G401.6 (cell line): ENCODE results near the gene ARID1A.
A peak's percentile ranks its signal among the peaks of the same experiment; 100 is the strongest.
"Not testable (repeated sequence)": the region's sequence is repeated elsewhere in the genome, so short reads cannot be mapped to it uniquely, and the experiment has no call there.

Experiments
- FAIRE-seq: peaks from 2 replicates; lab custom pipeline; 2012; peaks lifted over from hg19 to GRCh38; lab: Jason Lieb, UNC

The ARID1A gene

DNA sequence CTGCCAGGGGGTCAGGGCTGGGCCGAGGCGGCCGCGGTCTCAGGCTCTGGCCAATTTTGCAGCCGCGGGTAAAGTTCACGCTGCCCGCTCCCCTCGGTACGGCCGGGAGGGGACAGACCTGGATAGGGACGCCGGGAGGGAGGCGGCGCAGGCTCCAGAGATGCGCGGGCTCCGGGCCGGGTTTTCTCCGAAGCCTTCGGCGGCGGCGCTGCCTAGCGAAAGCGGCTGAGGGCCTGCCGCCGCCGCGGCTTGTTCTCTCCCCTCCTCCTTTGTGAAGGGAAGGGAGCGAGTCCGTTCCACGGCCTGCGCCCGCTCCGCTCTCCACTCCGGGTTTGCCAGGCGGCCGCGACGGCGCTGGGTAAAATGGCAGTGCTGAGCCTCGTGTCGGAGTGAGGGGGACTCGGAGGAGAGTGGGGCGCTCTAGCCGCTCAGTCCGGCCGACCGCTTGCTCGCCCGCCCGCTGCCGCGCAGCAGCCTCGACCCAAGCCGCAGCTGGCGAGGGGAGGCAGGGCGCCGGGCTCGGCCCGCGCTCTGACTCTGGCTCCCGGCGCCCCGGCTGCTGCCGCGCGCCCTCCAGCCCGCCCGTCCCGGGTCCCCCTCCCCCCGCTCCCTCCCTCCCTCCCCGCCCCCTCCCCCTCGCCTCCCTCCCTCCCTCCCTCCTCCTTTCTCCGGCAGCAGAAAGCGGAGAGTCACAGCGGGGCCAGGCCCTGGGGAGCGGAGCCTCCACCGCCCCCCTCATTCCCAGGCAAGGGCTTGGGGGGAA lies at the start of gene ARID1A:
ARID1A (plus strand) TSS at position 660 of the 763 bp plus-strand sequence. CDS start 389 bp downstream, outside the sequence.
- no peak for FAIRE-seq

DNA sequence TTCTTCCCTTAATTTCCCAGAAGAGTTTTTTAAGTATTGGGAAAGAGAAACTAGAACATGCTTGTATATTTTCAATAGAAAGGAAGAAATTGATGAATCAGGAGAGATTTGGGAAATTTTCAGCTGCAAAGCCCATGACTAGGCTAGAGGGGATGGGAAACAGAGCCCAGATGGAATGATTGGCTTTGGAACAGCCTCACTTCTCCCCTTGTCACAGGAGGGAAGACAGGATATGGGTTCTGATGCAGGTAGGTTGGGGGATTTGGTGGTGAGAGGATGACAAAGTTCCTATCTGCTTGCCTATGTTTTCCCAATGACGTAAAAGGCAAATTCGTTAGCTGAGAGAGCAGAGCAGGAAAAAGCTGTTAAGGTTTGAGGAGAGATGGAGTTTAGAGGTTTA lies 31.0 kb upstream of the ARID1A start:
- no peak for FAIRE-seq

DNA sequence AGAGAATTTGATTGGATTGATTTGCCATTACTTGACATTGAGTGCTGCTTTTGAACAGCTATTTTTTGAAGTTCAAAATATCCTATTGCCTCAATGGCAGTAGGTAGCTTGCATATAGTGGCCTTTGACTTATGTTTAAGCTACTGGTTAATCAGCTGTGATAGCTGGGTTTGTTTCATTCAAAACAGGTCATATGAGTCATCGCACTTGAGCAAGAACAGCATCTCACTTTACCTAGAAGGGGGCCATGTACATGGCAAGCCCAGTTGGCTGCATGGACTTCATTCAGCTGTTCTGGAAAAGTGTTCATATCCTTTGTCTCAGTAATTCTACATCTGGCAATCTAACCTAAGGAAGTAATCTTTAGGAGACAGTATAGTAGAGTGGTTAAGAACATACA lies 29.0 kb upstream of the ARID1A start:
- FAIRE-seq: no peak

DNA sequence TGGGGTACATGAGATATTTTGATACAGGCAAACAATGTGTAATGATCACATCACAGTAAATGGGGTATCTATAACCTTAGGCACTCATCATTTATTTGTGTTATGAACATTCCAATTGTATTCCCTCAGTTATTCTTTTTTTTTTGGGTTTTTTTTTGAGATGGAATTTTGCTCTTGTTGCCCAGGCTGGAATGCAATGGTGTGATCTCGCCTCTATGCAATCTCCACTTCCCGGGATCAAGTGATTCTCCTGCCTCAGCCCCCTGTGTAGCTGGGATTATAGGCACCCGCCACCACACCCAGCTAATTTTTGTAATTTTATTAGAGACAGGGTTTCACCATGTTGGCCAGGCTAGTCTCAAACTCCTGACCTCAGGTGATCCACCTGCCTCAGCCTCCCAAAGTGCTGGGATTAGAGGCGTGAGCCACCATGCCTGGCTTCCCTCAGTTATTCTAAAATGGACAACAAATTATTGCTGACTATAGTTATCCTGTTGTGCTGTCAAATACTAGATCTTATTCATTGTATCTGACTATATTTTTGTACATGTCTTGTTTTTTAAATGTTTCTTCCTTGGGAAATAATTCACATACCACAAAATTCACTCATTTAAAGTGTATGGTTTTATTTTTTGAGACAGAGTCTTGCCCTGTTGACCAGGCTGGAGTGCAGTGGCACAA lies 27.6 kb upstream of the ARID1A start:
- not testable (repeated sequence) for FAIRE-seq

DNA sequence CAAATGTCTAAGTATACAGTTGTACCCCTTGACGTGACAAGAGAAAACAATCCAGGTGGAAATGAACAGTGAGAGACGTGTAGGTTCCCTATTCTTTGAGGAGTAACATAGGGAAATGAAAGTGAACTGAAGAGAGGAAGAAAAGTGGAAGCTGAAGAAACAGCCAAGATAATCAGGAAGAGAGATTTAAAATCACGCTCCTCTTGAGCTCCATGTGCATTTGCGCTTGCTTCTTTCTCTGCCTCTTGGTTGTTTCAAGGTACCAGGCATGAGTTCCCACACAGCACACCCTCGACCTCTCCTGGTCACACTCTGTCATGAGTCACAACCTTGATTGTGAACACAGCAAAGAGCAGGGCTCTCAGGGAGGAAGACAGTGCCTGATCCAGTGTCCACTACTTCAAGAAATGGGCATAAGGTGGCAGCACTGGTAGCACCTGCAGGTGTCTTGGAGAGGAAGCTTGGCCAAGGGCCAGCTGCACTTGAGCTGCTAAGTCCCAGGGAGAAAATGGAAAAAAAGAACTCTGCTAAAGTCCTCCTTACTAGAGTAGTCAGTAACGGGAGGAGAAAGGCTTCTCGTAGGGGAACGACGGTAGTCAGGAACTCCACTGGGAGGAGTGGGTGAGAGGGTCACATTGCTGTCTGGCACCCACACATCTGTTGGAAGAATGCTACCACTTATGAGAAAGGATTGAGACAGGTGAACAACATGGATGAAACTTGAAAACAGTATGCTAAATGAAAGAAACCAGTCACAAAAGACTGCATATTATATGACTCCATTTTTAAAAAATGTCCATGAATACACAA lies 18.3 kb upstream of the ARID1A start:
- FAIRE-seq: peak; percentile 96

DNA sequence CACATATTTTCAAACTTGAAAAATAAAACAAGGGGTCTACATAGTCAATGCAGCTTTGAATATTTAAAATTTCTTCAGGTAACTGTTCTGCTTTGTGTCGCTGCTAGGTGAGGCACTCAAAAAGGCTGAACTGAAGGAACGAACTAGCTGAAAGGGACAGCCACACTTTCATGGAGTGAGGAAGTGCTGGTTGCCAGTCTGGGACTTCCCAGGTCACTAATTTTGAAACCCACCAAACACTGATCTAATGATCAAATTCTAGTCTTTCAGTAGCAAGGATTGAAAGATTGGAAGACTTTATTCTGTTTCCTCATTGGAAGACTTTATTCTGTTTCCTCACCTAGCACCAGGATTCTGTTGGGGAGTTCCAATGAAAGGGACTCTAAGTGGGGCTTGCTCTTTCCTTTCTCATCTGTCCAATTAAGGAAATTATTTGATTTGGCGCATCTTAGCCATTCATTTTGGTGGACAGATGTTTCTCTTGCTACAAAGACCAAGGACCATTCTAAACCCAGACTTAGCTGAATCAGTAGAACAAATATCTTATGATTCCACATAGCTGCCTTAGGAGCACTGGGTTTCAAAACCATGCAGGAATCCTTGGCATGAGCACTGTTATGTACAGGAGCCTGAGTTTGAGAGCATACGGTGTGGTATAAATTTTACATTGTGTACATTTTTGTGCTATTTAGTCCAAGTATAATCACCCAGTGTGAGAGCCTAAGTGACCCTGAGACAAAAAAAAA lies 10.9 kb upstream of the ARID1A start:
- FAIRE-seq: no peak

DNA sequence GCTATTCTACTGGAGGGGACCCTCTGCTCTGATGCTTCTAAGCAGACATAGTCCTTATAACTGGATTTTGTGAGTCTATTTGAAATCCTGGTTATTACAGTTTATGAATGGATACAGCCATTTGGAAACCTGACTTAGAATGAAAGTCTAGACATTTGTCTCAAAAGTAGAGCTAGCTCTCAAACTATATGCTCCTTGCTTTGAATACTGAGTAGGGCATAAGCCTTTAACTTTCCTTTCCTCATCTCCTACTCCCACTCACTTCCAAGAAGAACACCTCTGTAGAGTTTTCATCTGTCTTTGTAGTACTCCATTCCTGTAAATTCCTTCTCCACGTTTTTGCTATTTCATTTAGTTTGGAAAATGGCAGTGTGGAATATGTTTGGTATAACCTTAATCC lies 9.0 kb upstream of the ARID1A start:
- FAIRE-seq: peak; percentile 92

DNA sequence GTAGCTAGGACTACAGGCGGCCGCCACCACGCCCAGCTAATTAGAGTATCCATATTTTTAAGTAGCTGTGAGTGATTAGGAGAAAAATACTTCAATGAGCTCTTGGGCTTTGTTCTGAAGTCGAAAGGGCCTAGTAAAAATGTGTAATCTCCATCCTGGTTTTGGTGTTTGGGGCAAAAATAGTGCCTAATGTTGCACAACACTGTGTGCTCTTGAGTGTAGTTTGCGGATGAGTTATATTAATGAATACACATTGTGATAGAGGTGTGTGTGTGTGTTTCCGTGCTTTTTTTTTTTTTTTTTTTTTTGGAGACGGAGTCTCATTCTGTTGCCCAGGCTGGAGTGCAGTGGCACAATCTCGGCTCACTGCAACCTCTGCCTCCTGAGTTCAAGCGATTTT lies 6.3 kb upstream of the ARID1A start:
- FAIRE-seq: no peak

DNA sequence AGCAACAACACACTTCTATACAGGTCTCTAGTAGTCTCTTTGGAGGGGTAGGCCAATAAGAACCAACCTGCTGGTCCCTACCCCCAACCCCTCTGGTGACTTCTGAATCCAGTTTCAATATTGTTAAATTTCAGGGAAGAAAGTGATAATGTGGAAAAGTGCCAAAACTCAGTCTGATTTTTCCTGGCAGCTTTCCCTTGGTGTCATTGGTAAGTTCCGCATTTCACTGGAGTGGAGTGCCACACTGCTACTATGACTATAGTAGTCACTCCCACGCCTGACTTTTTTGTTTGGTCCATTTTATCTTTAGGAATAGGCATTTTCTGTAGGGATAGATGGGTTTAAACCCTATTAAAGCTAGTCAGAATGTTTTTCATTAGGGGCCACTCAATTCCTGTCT lies 5.7 kb upstream of the ARID1A start:
- no peak for FAIRE-seq

DNA sequence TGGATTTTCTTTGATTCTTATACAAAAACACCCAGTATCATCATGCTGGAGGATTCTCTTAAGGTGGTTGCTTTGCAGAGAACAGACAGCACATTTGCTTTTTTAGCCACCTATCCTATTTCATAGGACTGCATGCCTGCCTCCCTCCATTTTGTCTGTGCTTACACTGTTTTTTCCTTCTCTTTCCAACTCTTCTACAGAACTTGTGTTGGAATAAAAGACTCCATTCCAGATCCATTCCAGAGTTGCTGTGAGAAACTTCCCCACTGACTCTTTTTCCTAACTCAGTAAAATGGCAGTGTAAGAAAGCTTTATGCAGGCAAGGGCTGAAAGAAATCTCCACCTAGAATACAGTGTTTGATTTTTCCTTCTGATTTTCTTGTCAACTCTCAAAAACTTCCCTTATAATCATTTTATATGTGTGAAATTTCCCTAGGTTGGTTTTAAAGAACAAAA lies 5.2 kb upstream of the ARID1A start:
- FAIRE-seq: peak; percentile 91

DNA sequence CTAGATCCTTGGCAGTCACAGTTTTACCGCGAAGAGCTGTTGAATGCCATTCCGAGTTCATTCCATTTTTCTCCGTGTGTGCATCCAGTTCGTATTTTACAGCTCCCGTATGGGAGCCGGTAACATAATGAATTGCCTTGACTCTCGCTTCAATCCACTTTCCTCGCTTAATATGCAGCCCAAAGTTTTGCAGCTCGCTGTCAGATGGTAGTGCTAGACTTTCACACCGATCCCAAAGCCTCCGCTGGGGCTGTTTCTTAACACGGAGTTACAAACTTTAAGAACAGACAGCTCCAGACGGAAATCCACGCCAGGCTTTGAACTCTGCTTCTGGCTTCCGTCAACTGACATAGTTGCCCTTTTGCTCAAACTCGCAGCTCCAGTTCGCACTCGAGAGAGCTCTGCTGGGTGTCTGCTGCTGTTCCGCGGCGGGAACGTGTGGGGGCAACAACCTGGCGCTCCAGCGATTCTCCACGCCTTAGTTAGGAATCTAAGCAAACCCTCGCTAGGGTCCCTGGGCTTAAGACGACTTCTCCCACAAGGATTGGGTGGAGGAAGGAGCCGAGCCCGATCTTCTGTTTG lies 3.5 kb upstream of the ARID1A start:
- FAIRE-seq: peak; percentile 99

DNA sequence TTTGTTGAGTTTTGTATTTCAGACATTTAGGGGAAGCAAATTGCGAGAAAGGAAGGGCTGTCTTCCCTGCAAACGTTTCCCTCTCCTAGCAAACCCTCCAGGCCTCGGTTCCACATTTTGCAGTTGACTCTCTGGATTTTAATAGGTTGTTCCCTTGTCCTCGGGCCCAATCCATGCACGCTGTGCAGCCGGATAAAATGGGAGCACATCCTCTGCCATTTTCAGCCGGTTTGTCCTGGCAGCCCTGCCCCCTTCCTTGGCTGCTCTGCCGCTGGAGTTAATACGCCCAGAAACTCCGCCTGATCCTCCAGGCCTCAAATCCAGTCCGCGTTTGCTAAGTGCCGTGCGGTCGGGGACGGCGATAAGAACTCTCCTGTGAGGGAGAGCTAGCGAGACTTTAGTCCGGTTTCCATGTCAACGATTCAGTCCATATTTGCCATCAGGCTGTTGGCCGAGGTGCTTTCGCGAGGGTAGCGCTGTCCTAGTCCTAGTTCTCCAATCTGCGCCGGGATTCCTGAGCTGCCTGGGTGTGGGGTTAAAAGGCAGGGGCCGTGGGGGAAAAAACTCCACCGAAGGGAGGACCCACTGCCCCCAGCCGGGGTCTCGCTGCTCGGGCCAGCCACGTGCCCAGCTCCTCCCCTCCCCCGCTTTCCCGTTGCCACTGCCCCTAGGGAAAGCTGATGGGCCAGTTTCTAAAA lies 2.9 kb upstream of the ARID1A start:
- FAIRE-seq: no peak

DNA sequence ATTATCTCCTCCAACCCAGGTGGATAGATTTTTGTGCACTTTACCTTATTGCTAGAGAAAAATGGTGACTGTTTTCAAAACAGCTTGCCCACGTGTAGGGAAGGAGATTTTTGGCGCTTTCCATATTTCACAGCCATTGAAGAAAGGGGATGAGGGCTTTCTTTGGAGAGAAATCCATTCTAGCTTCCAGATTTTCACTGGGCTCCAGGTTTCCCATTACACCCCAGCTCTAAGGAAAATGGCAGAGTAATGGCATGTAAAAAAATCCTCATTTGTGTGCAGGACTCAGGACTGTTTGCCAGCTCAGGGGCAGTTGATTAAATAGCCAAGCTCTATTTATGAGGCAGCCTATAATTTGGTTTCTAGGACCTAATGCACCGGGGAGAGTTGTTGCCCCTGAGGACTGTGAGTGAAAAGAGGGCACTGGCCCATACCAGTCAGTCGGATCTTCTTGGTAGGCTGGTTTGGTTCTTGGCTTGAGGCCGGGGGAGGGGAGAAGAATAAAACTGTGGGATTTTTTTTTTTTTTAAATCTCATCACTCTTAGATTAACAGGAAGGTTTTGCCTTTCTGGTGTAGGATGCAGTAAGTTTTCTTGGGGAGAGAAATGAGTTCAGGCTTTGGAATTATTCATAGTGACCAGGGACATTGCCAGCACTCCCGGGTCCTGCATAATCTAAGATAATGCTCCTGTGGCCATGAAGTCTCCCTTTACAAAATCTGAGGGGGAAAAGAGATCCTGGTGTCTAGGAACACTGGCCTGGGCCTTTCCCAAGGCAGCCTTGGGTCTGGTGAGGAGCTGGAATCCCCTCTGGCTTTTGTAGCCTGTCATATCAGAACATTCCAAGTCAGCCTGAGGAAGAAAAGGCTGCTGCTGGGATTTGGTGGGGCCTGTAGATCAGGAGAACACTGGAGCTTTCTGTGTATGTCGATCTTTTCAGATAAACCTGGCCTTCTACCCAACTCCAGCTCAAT lies 1.9 kb upstream of the ARID1A start:
- no peak for FAIRE-seq

DNA sequence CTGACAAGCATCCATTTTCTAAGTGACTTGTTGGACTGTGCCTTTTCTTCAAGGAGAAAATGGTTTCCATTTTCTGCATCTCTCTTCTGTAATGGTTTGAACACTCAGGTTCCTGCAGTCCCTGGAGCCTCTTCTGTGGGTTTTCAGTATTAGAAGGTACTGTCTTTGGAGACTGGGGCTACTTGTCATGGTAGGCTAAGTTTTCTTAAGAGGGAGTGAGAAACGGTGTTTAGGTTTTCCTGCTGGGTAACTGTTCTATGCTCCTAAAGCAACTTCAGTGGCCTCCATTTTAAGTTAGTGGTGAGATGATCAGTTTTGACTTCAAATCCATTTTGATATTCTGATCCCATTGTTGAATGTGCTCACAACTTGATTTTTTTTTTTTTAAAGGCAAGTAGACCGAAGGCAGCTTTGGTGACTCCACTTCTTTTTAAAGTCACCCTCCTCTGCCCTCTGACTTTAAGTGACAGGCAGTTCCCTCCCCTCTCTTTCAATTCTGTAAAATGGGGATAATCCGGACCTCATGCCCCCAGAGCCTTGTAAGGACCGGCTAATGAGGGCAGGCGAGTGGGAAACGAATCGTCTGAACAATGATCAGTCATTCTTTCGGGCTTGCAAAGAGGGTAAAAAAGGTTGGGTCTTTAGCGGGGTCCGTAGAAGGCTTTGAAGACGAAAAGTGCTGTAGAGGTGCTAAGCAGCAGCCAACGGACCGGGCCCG lies 1.0 kb upstream of the ARID1A start:
- no peak for FAIRE-seq

DNA sequence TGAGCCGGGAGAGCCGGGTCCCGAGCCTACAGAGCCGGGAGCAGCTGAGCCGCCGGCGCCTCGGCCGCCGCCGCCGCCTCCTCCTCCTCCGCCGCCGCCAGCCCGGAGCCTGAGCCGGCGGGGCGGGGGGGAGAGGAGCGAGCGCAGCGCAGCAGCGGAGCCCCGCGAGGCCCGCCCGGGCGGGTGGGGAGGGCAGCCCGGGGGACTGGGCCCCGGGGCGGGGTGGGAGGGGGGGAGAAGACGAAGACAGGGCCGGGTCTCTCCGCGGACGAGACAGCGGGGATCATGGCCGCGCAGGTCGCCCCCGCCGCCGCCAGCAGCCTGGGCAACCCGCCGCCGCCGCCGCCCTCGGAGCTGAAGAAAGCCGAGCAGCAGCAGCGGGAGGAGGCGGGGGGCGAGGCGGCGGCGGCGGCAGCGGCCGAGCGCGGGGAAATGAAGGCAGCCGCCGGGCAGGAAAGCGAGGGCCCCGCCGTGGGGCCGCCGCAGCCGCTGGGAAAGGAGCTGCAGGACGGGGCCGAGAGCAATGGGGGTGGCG lies 371 bp downstream of the ARID1A start:
- no peak for FAIRE-seq

DNA sequence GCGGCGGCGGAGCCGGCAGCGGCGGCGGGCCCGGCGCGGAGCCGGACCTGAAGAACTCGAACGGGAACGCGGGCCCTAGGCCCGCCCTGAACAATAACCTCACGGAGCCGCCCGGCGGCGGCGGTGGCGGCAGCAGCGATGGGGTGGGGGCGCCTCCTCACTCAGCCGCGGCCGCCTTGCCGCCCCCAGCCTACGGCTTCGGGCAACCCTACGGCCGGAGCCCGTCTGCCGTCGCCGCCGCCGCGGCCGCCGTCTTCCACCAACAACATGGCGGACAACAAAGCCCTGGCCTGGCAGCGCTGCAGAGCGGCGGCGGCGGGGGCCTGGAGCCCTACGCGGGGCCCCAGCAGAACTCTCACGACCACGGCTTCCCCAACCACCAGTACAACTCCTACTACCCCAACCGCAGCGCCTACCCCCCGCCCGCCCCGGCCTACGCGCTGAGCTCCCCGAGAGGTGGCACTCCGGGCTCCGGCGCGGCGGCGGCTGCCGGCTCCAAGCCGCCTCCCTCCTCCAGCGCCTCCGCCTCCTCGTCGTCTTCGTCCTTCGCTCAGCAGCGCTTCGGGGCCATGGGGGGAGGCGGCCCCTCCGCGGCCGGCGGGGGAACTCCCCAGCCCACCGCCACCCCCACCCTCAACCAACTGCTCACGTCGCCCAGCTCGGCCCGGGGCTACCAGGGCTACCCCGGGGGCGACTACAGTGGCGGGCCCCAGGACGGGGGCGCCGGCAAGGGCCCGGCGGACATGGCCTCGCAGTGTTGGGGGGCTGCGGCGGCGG lies 1.0 kb downstream of the ARID1A start:
- FAIRE-seq: no peak

DNA sequence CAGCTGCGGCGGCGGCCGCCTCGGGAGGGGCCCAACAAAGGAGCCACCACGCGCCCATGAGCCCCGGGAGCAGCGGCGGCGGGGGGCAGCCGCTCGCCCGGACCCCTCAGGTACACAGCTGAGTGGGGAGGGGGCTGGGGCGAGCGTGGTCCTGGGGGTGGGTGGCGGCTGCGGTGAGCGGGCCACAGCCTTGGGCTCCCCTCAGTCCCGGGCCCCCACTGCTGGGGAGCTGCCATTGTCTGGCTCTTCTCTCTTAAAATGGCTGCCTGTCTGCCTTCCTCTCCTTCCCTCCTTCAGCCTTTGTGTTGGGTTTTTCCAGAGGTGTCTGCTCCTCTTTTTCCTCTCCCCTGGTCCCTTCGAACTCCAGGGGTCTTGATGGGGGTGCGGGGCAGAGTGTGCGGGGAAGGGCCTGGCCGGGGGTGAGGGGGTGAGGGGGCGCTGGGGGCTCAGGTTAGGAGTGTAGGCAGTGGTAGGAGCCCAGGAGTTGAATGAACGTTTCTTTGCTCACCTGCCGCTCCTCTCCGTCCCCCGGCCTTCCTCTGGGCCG lies 1.7 kb downstream of the ARID1A start:
- no peak for FAIRE-seq
